ENCODE data around the gene TMEM187. TPM values are rescaled to one million over a fixed set of nuclear protein-coding genes. Genes with fewer than 3 reads are reported as not detected.

The TMEM187 gene
- total and polyA plus RNA-seq, 11 donors, result 3.2 to 11.4 (median 7.2) TPM

DNA sequence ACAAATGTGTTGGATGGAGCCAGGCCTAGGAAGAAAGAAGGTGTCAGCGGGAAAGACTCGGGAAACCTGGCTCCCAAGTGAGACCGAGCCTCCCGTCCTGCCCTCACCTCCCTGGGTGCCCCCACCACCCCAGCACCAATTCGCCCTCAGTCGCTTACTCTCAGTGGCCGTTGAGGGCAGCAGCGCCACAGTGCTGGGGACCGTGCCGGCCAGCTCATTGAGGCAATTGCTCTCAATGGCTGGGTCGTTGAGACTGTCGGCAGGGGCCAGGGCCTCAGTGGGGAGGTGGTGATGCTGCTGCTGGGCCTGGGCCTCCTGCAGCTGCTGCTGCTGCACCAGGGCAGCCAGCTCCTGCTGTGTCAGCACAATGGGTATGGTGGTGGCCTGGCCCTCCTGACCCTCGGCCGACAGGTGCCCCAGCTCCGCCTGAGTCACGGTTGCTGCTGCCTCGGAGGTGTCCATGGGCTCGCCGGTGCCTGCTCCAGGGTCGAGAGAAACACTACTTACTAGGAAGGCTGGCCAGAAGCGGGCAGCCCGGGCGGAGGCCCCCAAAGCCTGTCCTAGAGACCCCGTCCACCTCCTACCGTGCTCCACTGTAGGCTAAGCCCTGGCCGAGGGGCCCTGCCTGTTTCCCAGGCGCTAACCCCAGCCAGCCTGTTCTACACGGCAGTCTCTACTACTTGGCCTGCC is 20.7 kb upstream of the TMEM187 start:
- no peak for DNase-seq
- WGBS, 4 donors, result 92 to 95% (median 93%) methylated on average over 15 to 28 of the region's 28 CpGs
- Histone ChIP-seq H3K27ac (peak overlapping the region in 1 of 12 donors; percentile 86), H3K4me1 (peaks cover 0 to 40% (median 9%) of the 10 kb centered on the region in 12 donors), H3K4me3 (no peak overlapping the region), H3K9me3 (no peaks in the 10 kb centered on the region), H3K36me3 (peaks cover 0 to 80% (median 57%) of the 10 kb centered on the region in 9 donors), H3K27me3 (no peaks in the 10 kb centered on the region)
- ATAC-seq, result no peak
- no peak for TF ChIP-seq POLR2A (IDR thresholded peaks at IDR 0.05)
- TF ChIP-seq, protein P1, sequence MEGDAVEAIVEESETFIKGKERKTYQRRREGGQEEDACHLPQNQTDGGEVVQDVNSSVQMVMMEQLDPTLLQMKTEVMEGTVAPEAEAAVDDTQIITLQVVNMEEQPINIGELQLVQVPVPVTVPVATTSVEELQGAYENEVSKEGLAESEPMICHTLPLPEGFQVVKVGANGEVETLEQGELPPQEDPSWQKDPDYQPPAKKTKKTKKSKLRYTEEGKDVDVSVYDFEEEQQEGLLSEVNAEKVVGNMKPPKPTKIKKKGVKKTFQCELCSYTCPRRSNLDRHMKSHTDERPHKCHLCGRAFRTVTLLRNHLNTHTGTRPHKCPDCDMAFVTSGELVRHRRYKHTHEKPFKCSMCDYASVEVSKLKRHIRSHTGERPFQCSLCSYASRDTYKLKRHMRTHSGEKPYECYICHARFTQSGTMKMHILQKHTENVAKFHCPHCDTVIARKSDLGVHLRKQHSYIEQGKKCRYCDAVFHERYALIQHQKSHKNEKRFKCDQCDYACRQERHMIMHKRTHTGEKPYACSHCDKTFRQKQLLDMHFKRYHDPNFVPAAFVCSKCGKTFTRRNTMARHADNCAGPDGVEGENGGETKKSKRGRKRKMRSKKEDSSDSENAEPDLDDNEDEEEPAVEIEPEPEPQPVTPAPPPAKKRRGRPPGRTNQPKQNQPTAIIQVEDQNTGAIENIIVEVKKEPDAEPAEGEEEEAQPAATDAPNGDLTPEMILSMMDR (IDR thresholded peaks at IDR 0.05), result no peak
- intact Hi-C loops (cut with DNase I), result loop anchor here in 9 of 10 donors (2.0 to 10.0 kb wide), 4 partner anchors 187 to 993 kb away; partner anchors contain the start of gene PLXNB3 (in 8 of the 9)

DNA sequence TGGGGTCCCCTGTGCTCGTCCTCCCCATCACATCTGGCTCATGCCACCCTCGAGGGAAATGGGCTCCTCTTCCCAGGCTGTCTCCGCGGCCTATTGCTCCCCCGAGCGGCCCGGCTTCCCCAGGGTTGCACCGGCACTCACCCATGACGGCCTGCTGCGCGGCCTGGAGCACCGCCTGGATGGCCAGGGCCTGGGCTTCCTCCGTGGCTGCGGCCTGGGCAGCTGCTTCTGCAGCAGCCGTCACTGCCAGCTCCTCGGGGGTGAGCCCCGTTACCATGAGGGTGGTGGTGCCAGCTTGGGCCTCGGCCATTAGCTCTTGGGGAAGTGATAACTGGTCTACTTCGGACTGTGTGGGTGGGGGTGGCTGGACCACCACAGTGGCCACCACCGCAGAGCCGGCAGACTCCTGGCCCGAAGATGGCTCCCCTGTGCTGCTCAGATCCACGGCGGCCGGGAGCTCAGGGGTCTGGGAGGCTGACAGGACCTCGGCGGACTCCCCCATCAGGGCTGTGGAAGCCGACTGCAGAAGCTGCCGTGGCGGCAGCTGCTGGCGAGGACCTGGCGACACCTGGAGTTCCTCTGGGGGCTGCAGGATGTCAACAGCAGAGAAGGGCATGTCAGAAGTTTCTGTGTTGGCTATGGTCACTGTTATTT is 20.1 kb upstream of the TMEM187 start:
- Histone ChIP-seq H3K27ac (peak overlapping the region in 6 of 12 donors; percentile 32 to 86 (median 48)), H3K4me3 (no peak overlapping the region), H3K36me3 (peaks cover 0 to 87% (median 63%) of the 10 kb centered on the region in 9 donors), H3K27me3 (no peaks in the 10 kb centered on the region), H3K4me1 (peaks cover 0 to 33% (median 8%) of the 10 kb centered on the region in 12 donors), H3K9me3 (no peaks in the 10 kb centered on the region)
- ATAC-seq (no peak), DNase-seq (no peak)
- intact Hi-C loops (cut with DNase I), result loop anchor here in 9 of 10 donors (1.0 to 10.0 kb wide), 5 partner anchors 188 to 994 kb away; partner anchors contain the start of gene PLXNB3 (in 9 of the 9)
- 89 to 94% (median 89%) methylated on average over 30 to 32 of the region's 32 CpGs for WGBS, 4 donors
- TF ChIP-seq, protein P1 (IDR thresholded peaks at IDR 0.05), result no peak
- TF ChIP-seq POLR2A (IDR thresholded peaks at IDR 0.05), result no peak

DNA sequence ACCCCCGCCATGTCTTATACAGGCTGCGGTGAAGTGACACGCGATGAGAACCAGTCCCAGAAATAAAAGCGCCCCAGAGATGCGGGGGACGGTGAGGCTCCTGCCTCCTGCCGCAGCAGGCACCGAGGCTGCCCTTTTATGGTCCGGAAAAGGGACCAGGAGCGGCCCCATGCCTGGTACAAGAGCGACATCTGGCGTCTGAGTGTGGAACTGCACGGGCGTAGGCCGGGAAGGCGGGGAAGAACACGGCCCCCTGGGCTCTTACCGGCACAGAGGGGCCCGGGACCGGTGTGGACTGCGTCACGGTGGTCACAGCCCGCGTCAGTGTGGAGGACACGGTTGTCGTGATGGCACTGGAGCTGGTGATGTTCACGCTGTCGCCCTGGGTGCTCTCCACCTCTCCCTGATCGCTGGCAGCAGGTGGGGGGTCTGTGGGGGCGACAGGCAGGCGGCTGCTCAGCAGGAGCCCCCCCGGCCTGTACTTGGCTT is 19.2 kb upstream of the TMEM187 start:
- Histone ChIP-seq H3K27me3 (no peaks in the 10 kb centered on the region), H3K9me3 (no peaks in the 10 kb centered on the region), H3K27ac (peak overlapping the region in 7 of 12 donors; percentile 32 to 86 (median 49)), H3K4me1 (peaks cover 0 to 26% (median 5%) of the 10 kb centered on the region in 12 donors), H3K4me3 (no peak overlapping the region), H3K36me3 (peaks cover 0 to 96% (median 72%) of the 10 kb centered on the region in 9 donors)
- intact Hi-C loops (cut with DNase I), result loop anchor here in 9 of 10 donors (1.0 to 10.0 kb wide), 5 partner anchors 189 to 995 kb away; partner anchors contain the start of gene PLXNB3 (in 9 of the 9)
- no peak for TF ChIP-seq POLR2A (IDR thresholded peaks at IDR 0.05)
- TF ChIP-seq, protein P1 (IDR thresholded peaks at IDR 0.05), result peak; percentile 78 to 99 (median 88)
- peak; percentile 60 to 77 (median 65) for DNase-seq
- ATAC-seq, result peak; percentile 34 to 76 (median 68)
- 18 to 40% (median 29%) methylated on average over 2 to 33 of the region's 33 CpGs for WGBS, 4 donors

Data from heart left ventricle (tissue), 16 donors.